ENCODE measurements around the gene CTNNA1.

The CTNNA1 gene

GRCh38 chr5:138900281-138900965 is 147.2 kb downstream of the CTNNA1 start:
- no peak overlapping the region for H3K4me3 ChIP-seq (ENCODE audit: low read depth, low read length)
- no peak for TF ChIP-seq CTCF (IDR thresholded peaks at IDR 0.05; ENCODE audit: low read depth, low read length)

- TF ChIP-seq CTCF (IDR thresholded peaks at IDR 0.05; ENCODE audit: low read depth, low read length) = no peak
- H3K4me3 ChIP-seq (ENCODE audit: low read depth, low read length) = no peak overlapping the region
Measured at GRCh38 chr5:138901716-138902115, 148.5 kb downstream of the CTNNA1 start.

- TF ChIP-seq CTCF (IDR thresholded peaks at IDR 0.05; ENCODE audit: low read depth, low read length) = no peak
- H3K4me3 ChIP-seq (ENCODE audit: low read depth, low read length) = no peak overlapping the region
Measured at GRCh38 chr5:138903130-138903775, 150.0 kb downstream of the CTNNA1 start.

GRCh38 chr5:138905541-138905940 is 152.3 kb downstream of the CTNNA1 start:
- H3K4me3 ChIP-seq (ENCODE audit: low read depth, low read length) = no peak overlapping the region
- TF ChIP-seq CTCF (IDR thresholded peaks at IDR 0.05; ENCODE audit: low read depth, low read length) = no peak

GRCh38 chr5:138909734-138910133 is 156.5 kb downstream of the CTNNA1 start:
- H3K4me3 ChIP-seq (ENCODE audit: low read depth, low read length) = no peak overlapping the region
- no peak for TF ChIP-seq CTCF (IDR thresholded peaks at IDR 0.05; ENCODE audit: low read depth, low read length)

- no peak overlapping the region for H3K4me3 ChIP-seq (ENCODE audit: low read depth, low read length)
- no peak for TF ChIP-seq CTCF (IDR thresholded peaks at IDR 0.05; ENCODE audit: low read depth, low read length)
Measured at GRCh38 chr5:138910546-138911185, 157.4 kb downstream of the CTNNA1 start.

- TF ChIP-seq CTCF (IDR thresholded peaks at IDR 0.05; ENCODE audit: low read depth, low read length) = no peak
- no peak overlapping the region for H3K4me3 ChIP-seq (ENCODE audit: low read depth, low read length)
Measured at GRCh38 chr5:138911441-138911840, 158.2 kb downstream of the CTNNA1 start.

Measured in WI38 (cell line).